GM12878 (cell line): ENCODE results near the gene GRIK5. TPM values are rescaled to one million over a fixed set of nuclear protein-coding genes. Genes with fewer than 3 reads are reported as not detected.
A peak's percentile ranks its signal among the peaks of the same experiment; 100 is the strongest.

Source experiments
- ATAC-seq: fragments of 200-7000 bp; cut with Tn5 transposase; 3 replicates; pipeline ENCODE4 v1.9.1; 2020; ENCODE audit warnings: mild to moderate bottlenecking, moderate library complexity
- BruUV-seq: library from RNA; stranded (reverse); fragments of 400-500 nt; replicated peaks from 2 replicates; lab custom pipeline; 2021; lab: Mats Ljungman, UMichigan
- CTCF ChIA-PET: fragments of 300-600 bp; sonication (Branson Sonifier 250); formaldehyde crosslinking; extraction: SDS; loops from one replicate; lab custom pipeline; 2021; ENCODE audit warnings: inconsistent platforms; lab: Yijun Ruan, JAX
- POLR2A ChIA-PET: fragments of 350-600 bp; formaldehyde crosslinking; extraction: SDS; loops from one replicate; lab custom pipeline; 2021; ENCODE audit warnings: inconsistent platforms; lab: Charles Lee
- RAD21 ChIA-PET: fragments of 300-600 bp; sonication (Branson Sonifier 250); formaldehyde crosslinking; loops from one replicate; lab custom pipeline; 2023; ENCODE audit warnings: antibody characterized with exemption; ENCODE audit not compliant: unreplicated experiment; lab: Charles Lee
- SMC1A ChIA-PET: fragments of 300-600 bp; sonication (Branson Sonifier 250); formaldehyde crosslinking; loops from one replicate; lab custom pipeline; 2023; ENCODE audit not compliant: unreplicated experiment, uncharacterized antibody; lab: Charles Lee
- DNase-seq: peaks from one replicate; pipeline ENCODE4 v3.0.0-alpha.2; 2011; ENCODE audit warnings: low read depth, low spot score
- FAIRE-seq: peaks from 3 replicates; lab custom pipeline; 2011; peaks lifted over from hg19 to GRCh38; lab: Jason Lieb, UNC
- H2AFZ ChIP-seq: 2 replicates; pipeline ENCODE4 v1.6.0; 2011; ENCODE audit warnings: low read depth, low read length, control low read depth; ENCODE audit not compliant: control insufficient read depth
- H3K27ac ChIP-seq: 2 replicates; pipeline ENCODE4 v1.5.1; 2011; ENCODE audit warnings: control low read depth; ENCODE audit not compliant: control insufficient read depth, insufficient read depth
- H3K27me3 ChIP-seq, 2 experiments: replicated peaks in 1 of 2; 2 replicates each; pipeline versions ENCODE4 v1.6.0 to v1.6.1; 2011; ENCODE audit warnings: low read length in 1 of 2; ENCODE audit not compliant: control insufficient read depth in 2 of 2, insufficient read depth in 2 of 2
- H3K36me3 ChIP-seq, 2 experiments: 2 replicates each; pipeline ENCODE4 v1.5.1; 2011; ENCODE audit warnings: low read length in 1 of 2; ENCODE audit not compliant: control insufficient read depth in 2 of 2, insufficient read depth in 2 of 2
- H3K4me1 ChIP-seq: 2 replicates; pipeline ENCODE4 v1.6.1; 2011; ENCODE audit warnings: mild to moderate bottlenecking, low read length, moderate library complexity, mixed read lengths; ENCODE audit not compliant: control insufficient read depth, insufficient read depth
- H3K4me2 ChIP-seq: 2 replicates; pipeline ENCODE4 v1.6.0; 2011; ENCODE audit warnings: control low read depth; ENCODE audit not compliant: control insufficient read depth, insufficient read depth
- H3K4me3 ChIP-seq: fragments of 200-600 bp; sonication (generic); 2 replicates; pipeline ENCODE4 v1.5.1; 2016
- H3K79me2 ChIP-seq: 2 replicates; pipeline ENCODE4 v1.6.0; 2011; ENCODE audit warnings: low read length; ENCODE audit not compliant: control insufficient read depth, insufficient read depth
- H3K9ac ChIP-seq: 2 replicates; pipeline ENCODE4 v1.8.0; 2011; ENCODE audit warnings: low read length, control low read depth, mixed read lengths; ENCODE audit not compliant: control insufficient read depth, insufficient read depth
- H3K9me3 ChIP-seq: replicated peaks from 3 replicates; pipeline ENCODE4 v1.5.1; 2011; ENCODE audit warnings: mild to moderate bottlenecking, low read length; ENCODE audit not compliant: control insufficient read depth, insufficient read depth
- H4K20me1 ChIP-seq: 2 replicates; pipeline ENCODE4 v1.6.0; 2011; ENCODE audit not compliant: control insufficient read depth, insufficient read depth
- POLR2A ChIP-seq: IDR thresholded peaks from 2 replicates; pipeline ENCODE4 v1.6.1; 2011; ENCODE audit warnings: low read depth, mild to moderate bottlenecking, low read length
- TBL1XR1 ChIP-seq: IDR thresholded peaks from 2 replicates; pipeline ENCODE4 v1.6.1; 2012; ENCODE audit warnings: low read depth, low read length, improper control_type of control experiment
- WGBS: methylation state at CpG from one replicate; pipeline ENCODE4 v1.1.6; 2016; ENCODE audit warnings: low lambda C conversion rate; ENCODE audit not compliant: insufficient replicate concordance, insufficient coverage; ENCODE audit errors: missing lambda C conversion rate; 5-methylcytosine and 5-hydroxymethylcytosine counted together
- in situ Hi-C: fragments of 300-500 bp; cut with MboI; formaldehyde crosslinking; loops from 9 replicates; pipeline ENCODE4 v1.14.3; 2018; ENCODE audit warnings: mixed read lengths
- intact Hi-C: fragments of 100-400 bp; cut with micrococcal nuclease; formaldehyde crosslinking; loops from one replicate; pipeline ENCODE4 v1.14.2; 2022; ENCODE audit not compliant: unreplicated experiment
- polyA plus RNA-seq, 11 experiments: library from polyadenylated mRNA; depleted of rRNA in 4 of 11; unstranded in 6 of 11; stranded (reverse) in 5 of 11; fragments of >200 nt; fragmentation: Nextera tagmentation in 4 of 11; fragmentation: Illumina TruSeq in 1 of 11; extraction: Ambion mirVana in 4 of 11; extraction: Trizol in 1 of 11; gene quantifications; 1 replicate in 1 of 11; 2 replicates in 10 of 11; pipeline versions ENCODE4 v1.2.1 to v1.2.3, GENCODE V29; 2011 to 2016; ENCODE audit warnings: inconsistent platforms in 2 of 11, missing spikeins in 2 of 11, low read depth in 1 of 11
- total RNA-seq, 4 experiments: library from RNA; depleted of rRNA in 3 of 4; stranded (reverse); fragments of >200 nt in 3 of 4; fragmentation: Illumina TruSeq in 1 of 4; extraction: Trizol in 1 of 4; gene quantifications; 2 replicates each; pipeline versions ENCODE4 v1.2.1 to v1.2.3, GENCODE V29; 2013 to 2021
- TF ChIP-seq, protein P1 (sequence below): IDR thresholded peaks from 2 replicates; pipeline ENCODE4 v1.6.1; 2012; ENCODE audit warnings: low read depth, low read length, improper control_type of control experiment
- TF ChIP-seq, protein P2 (sequence below): IDR thresholded peaks from 2 replicates; pipeline ENCODE4 v1.6.1; 2011; ENCODE audit warnings: mild to moderate bottlenecking, low read depth, low read length, moderate library complexity; ENCODE audit not compliant: insufficient replicate concordance

GRIK5 gene
- total and polyA plus RNA-seq, 10 of the 15 experiments (the other 5 are each of a cell fraction or from before 2014, with no cell fraction given): 0.03 to 0.23 (median 0.07) TPM; not detected in 3

- no peak for FAIRE-seq
- ChIA-PET CTCF (interaction anchor here (0.5 to 2.1 kb wide), 4 partner anchors 28 to 51 kb away, joined by 3 to 8 read pairs (median 4); partner anchors contain the start of gene POU2F2), SMC1A (interaction anchor here (1.0 kb wide), 1 partner anchor 11 kb away, joined by 3 read pairs; no protein-coding TSS in a partner anchor), POLR2A (interaction anchor here (0.9 kb wide), 1 partner anchor 10 kb away, joined by 3 read pairs; no protein-coding TSS in a partner anchor), RAD21 (interaction anchor here (1.3 kb wide), 1 partner anchor 51 kb away, joined by 5 read pairs; the partner anchor contains the start of gene POU2F2)
- TF ChIP-seq TBL1XR1: no peak
- TF ChIP-seq POLR2A: peak; percentile 15; the same call in 1 of the 2 replicates
- WGBS: 91% methylated on average over 28 of the region's 28 CpGs
- Histone ChIP-seq H3K9ac (no peak overlapping the region), H2AFZ (no peak overlapping the region), H4K20me1 (peaks cover 5% of the 10 kb centered on the region; the same call in 1 of the 2 replicates), H3K27me3 (no peaks in the 10 kb centered on the region), H3K36me3 (peaks cover 18 to 30% of the 10 kb centered on the region in 2 experiments; a peak in 3 of 4 replicates), H3K27ac (no peak overlapping the region), H3K79me2 (peaks cover 27% of the 10 kb centered on the region), H3K4me1 (peaks cover 9% of the 10 kb centered on the region), H3K4me3 (no peak overlapping the region), H3K9me3 (no peaks in the 10 kb centered on the region), H3K4me2 (no peak overlapping the region)
- BruUV-seq: no TSS peak
- no peak for DNase-seq
- in situ Hi-C loops: no loop called here
- ATAC-seq: no peak
- intact Hi-C loops: no loop called here
These were observed 10.9 kb upstream of the GRIK5 start for GRCh38 chr19:42080764-42081375.

DNA sequence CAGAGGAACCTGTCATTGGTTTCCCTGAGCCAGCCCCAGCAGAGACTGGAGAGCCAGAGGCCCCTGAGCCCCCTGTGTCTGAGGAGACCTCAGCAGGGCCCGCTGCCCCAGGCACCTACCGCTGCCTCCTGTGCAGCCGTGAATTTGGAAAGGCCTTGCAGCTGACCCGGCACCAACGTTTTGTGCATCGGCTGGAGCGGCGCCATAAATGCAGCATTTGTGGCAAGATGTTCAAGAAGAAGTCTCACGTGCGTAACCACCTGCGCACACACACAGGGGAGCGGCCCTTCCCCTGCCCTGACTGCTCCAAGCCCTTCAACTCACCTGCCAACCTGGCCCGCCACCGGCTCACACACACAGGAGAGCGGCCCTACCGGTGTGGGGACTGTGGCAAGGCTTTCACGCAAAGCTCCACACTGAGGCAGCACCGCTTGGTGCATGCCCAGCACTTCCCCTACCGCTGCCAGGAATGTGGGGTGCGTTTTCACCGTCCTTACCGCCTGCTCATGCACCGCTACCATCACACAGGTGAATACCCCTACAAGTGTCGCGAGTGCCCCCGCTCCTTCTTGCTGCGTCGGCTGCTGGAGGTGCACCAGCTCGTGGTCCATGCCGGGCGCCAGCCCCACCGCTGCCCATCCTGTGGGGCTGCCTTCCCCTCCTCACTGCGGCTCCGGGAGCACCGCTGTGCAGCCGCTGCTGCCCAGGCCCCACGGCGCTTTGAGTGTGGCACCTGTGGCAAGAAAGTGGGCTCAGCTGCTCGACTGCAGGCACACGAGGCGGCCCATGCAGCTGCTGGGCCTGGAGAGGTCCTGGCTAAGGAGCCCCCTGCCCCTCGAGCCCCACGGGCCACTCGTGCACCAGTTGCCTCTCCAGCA is 10.1 kb upstream of the GRIK5 start:
- CTCF ChIA-PET: interaction anchor here (2.1 kb wide), 1 partner anchor 28 kb away, joined by 8 read pairs; no protein-coding TSS in a partner anchor
- Histone ChIP-seq H4K20me1 (peaks cover 5% of the 10 kb centered on the region; the same call in 1 of the 2 replicates), H3K4me1 (peaks cover 9% of the 10 kb centered on the region)
- intact Hi-C loops: no loop called here
- no TSS peak for BruUV-seq
- no peak for ATAC-seq
- TF ChIP-seq, protein P1, sequence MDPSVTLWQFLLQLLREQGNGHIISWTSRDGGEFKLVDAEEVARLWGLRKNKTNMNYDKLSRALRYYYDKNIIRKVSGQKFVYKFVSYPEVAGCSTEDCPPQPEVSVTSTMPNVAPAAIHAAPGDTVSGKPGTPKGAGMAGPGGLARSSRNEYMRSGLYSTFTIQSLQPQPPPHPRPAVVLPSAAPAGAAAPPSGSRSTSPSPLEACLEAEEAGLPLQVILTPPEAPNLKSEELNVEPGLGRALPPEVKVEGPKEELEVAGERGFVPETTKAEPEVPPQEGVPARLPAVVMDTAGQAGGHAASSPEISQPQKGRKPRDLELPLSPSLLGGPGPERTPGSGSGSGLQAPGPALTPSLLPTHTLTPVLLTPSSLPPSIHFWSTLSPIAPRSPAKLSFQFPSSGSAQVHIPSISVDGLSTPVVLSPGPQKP: no peak
- TF ChIP-seq, protein P2, sequence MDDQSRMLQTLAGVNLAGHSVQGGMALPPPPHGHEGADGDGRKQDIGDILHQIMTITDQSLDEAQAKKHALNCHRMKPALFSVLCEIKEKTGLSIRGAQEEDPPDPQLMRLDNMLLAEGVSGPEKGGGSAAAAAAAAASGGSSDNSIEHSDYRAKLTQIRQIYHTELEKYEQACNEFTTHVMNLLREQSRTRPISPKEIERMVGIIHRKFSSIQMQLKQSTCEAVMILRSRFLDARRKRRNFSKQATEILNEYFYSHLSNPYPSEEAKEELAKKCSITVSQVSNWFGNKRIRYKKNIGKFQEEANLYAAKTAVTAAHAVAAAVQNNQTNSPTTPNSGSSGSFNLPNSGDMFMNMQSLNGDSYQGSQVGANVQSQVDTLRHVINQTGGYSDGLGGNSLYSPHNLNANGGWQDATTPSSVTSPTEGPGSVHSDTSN: no peak
- TF ChIP-seq POLR2A: peak; percentile 33; the same call in 1 of the 2 replicates
- TF ChIP-seq, all 136 proteins: peak for 1
- in situ Hi-C loops: no loop called here
- no peak overlapping the region for H3K4me2 ChIP-seq
- H3K4me3 ChIP-seq: no peak overlapping the region
- 95% methylated on average over 44 of the region's 44 CpGs for WGBS
- FAIRE-seq (no peak), DNase-seq (no peak)
- H3K9ac ChIP-seq: no peak overlapping the region
- H3K27ac ChIP-seq: no peak overlapping the region
- no peaks in the 10 kb centered on the region for H3K9me3 ChIP-seq
- peaks cover 31% of the 10 kb centered on the region for H3K79me2 ChIP-seq
- no peak overlapping the region for H2AFZ ChIP-seq
- SMC1A ChIA-PET: no interaction called here
- POLR2A ChIA-PET: interaction anchor here (0.5 to 0.9 kb wide), 2 partner anchors 11 to 71 kb away, joined by 3 to 6 read pairs; no protein-coding TSS in a partner anchor
- RAD21 ChIA-PET: interaction anchor here (0.8 kb wide), 1 partner anchor 701 kb away, joined by 3 read pairs; no protein-coding TSS in a partner anchor
- peaks cover 18 to 30% of the 10 kb centered on the region in 2 experiments; a peak in 3 of 4 replicates for H3K36me3 ChIP-seq
- H3K27me3 ChIP-seq: no peaks in the 10 kb centered on the region
